IMR-90 (cell line): ENCODE data around the gene ERICH2.

ENCODE experiments used
- BHLHE40 ChIP-seq: fragments of 150-350 bp; IDR thresholded peaks from 2 replicates; pipeline ENCODE4 v1.6.1; 2016; ENCODE audit warnings: mild to moderate bottlenecking, low read depth, low read length
- CEBPB ChIP-seq: IDR thresholded peaks from 2 replicates; pipeline ENCODE4 v1.6.1; 2012; ENCODE audit warnings: low read depth, low read length, improper control_type of control experiment
- CHD1 ChIP-seq: IDR thresholded peaks from 2 replicates; pipeline ENCODE4 v1.6.1; 2012; ENCODE audit warnings: low read depth, low read length, improper control_type of control experiment
- CTCF ChIP-seq: conservative IDR thresholded peaks from 2 replicates; pipeline ENCODE4 v1.5.1; 2012; ENCODE audit warnings: mild to moderate bottlenecking, low read depth, low read length, improper control_type of control experiment
- ELK1 ChIP-seq: fragments of 150-350 bp; IDR thresholded peaks from 2 replicates; pipeline ENCODE4 v1.6.1; 2016; ENCODE audit warnings: low read depth, mild to moderate bottlenecking, low read length, moderate library complexity, borderline replicate concordance
- FOS ChIP-seq: fragments of 150-350 bp; IDR thresholded peaks from 2 replicates; pipeline ENCODE4 v1.6.1; 2016; ENCODE audit warnings: low read depth, low read length
- MAFK ChIP-seq: IDR thresholded peaks from 2 replicates; pipeline ENCODE4 v1.6.1; 2012; ENCODE audit warnings: low read depth, low read length, improper control_type of control experiment
- MXI1 ChIP-seq: IDR thresholded peaks from 2 replicates; pipeline ENCODE4 v1.6.1; 2012; ENCODE audit warnings: low read depth, mild to moderate bottlenecking, low read length, moderate library complexity, borderline replicate concordance
- NFE2L2 ChIP-seq: fragments of 150-350 bp; IDR thresholded peaks from 2 replicates; pipeline ENCODE4 v1.6.1; 2016; ENCODE audit warnings: low read depth, mild to moderate bottlenecking, low read length
- POLR2A ChIP-seq: IDR thresholded peaks from 2 replicates; pipeline ENCODE4 v1.6.1; 2012; ENCODE audit warnings: mild to moderate bottlenecking, low read depth, low read length
- RAD21 ChIP-seq: IDR thresholded peaks from 2 replicates; pipeline ENCODE4 v1.6.1; 2012; ENCODE audit warnings: low read length, improper control_type of control experiment
- RCOR1 ChIP-seq: IDR thresholded peaks from 2 replicates; pipeline ENCODE4 v1.6.1; 2012; ENCODE audit warnings: mild to moderate bottlenecking, low read length, improper control_type of control experiment; ENCODE audit not compliant: insufficient replicate concordance
- RFX5 ChIP-seq: IDR thresholded peaks from 2 replicates; pipeline ENCODE4 v1.8.0; 2012; ENCODE audit warnings: low read depth, mild to moderate bottlenecking, low read length, moderate library complexity
- SMC3 ChIP-seq: fragments of 150-350 bp; IDR thresholded peaks from 2 replicates; pipeline ENCODE4 v1.6.1; 2016; ENCODE audit warnings: low read depth, mild to moderate bottlenecking, antibody characterized with exemption, low read length, moderate library complexity

GRCh38 chr2:170829036-170829435 lies 58.9 kb downstream of the ERICH2 start:
- TF ChIP-seq CTCF (no peak), POLR2A (no peak), RAD21 (no peak), RCOR1 (no peak), BHLHE40 (no peak), FOS (no peak), RFX5 (no peak), CEBPB (no peak), MXI1 (no peak), SMC3 (no peak), NFE2L2 (no peak), ELK1 (no peak), CHD1 (no peak), MAFK (no peak)
